ENCODE measurements around the gene TM4SF18.

The TM4SF18 gene

GRCh38 chr3:149316437-149316836 is 17.0 kb downstream of the TM4SF18 start:
- TF ChIP-seq, protein P1, sequence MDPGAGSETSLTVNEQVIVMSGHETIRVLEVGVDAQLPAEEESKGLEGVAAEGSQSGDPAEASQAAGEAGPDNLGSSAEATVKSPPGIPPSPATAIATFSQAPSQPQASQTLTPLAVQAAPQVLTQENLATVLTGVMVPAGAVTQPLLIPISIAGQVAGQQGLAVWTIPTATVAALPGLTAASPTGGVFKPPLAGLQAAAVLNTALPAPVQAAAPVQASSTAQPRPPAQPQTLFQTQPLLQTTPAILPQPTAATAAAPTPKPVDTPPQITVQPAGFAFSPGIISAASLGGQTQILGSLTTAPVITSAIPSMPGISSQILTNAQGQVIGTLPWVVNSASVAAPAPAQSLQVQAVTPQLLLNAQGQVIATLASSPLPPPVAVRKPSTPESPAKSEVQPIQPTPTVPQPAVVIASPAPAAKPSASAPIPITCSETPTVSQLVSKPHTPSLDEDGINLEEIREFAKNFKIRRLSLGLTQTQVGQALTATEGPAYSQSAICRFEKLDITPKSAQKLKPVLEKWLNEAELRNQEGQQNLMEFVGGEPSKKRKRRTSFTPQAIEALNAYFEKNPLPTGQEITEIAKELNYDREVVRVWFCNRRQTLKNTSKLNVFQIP (CRISPR knock-in tag; IDR thresholded peaks at IDR 0.05; ENCODE audit: borderline replicate concordance, low read depth): no peak
- no peak for TF ChIP-seq ISL1 (CRISPR knock-in tag; IDR thresholded peaks at IDR 0.05)
- 0 out of 3 replicates have a peak, but pooled peaks have one; percentile 16 for ATAC-seq

DNA sequence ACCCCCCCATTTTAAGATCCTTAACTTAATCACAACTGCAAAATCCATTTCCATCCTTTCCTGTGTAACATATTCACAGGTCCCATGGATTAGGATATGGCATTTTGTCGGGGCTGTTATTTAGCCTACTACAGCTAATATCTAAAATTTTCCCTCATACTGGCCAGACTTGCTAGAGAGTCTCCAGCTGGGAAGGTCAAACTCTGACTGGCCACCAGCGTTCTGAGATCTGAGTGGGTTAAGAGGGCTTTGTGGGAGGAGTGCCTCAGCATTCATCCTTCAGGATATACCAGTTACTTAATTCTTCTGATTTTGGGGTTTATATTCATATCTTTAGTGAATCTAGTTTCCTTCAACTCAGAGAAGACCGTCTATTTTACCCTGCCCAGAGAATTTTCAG is 17.7 kb downstream of the TM4SF18 start:
- TF ChIP-seq, protein P2, sequence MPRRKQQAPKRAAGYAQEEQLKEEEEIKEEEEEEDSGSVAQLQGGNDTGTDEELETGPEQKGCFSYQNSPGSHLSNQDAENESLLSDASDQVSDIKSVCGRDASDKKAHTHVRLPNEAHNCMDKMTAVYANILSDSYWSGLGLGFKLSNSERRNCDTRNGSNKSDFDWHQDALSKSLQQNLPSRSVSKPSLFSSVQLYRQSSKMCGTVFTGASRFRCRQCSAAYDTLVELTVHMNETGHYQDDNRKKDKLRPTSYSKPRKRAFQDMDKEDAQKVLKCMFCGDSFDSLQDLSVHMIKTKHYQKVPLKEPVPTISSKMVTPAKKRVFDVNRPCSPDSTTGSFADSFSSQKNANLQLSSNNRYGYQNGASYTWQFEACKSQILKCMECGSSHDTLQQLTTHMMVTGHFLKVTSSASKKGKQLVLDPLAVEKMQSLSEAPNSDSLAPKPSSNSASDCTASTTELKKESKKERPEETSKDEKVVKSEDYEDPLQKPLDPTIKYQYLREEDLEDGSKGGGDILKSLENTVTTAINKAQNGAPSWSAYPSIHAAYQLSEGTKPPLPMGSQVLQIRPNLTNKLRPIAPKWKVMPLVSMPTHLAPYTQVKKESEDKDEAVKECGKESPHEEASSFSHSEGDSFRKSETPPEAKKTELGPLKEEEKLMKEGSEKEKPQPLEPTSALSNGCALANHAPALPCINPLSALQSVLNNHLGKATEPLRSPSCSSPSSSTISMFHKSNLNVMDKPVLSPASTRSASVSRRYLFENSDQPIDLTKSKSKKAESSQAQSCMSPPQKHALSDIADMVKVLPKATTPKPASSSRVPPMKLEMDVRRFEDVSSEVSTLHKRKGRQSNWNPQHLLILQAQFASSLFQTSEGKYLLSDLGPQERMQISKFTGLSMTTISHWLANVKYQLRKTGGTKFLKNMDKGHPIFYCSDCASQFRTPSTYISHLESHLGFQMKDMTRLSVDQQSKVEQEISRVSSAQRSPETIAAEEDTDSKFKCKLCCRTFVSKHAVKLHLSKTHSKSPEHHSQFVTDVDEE (CRISPR knock-in tag; IDR thresholded peaks at IDR 0.05): no peak
- TF ChIP-seq PATZ1 (CRISPR knock-in tag; IDR thresholded peaks at IDR 0.05; ENCODE audit: borderline replicate concordance): no peak
- no peak for TF ChIP-seq BACH2 (CRISPR knock-in tag; IDR thresholded peaks at IDR 0.05; ENCODE audit: borderline replicate concordance)
- TF ChIP-seq, protein P1 (CRISPR knock-in tag; IDR thresholded peaks at IDR 0.05; ENCODE audit: borderline replicate concordance, low read depth): no peak
- no peak for TF ChIP-seq ZNF8 (CRISPR knock-in tag; IDR thresholded peaks at IDR 0.05)
- TF ChIP-seq ZFP30 (CRISPR knock-in tag; IDR thresholded peaks at IDR 0.05): no peak
- TF ChIP-seq SNAI2 (CRISPR knock-in tag; IDR thresholded peaks at IDR 0.05): no peak
- TF ChIP-seq ZFP3 (CRISPR knock-in tag; IDR thresholded peaks at IDR 0.05): no peak
- TF ChIP-seq TCF4 (CRISPR knock-in tag; IDR thresholded peaks at IDR 0.05; ENCODE audit: borderline replicate concordance): no peak
- no peak for TF ChIP-seq RARB (CRISPR knock-in tag; IDR thresholded peaks at IDR 0.05)
- ATAC-seq: peak; percentile 32

DNA sequence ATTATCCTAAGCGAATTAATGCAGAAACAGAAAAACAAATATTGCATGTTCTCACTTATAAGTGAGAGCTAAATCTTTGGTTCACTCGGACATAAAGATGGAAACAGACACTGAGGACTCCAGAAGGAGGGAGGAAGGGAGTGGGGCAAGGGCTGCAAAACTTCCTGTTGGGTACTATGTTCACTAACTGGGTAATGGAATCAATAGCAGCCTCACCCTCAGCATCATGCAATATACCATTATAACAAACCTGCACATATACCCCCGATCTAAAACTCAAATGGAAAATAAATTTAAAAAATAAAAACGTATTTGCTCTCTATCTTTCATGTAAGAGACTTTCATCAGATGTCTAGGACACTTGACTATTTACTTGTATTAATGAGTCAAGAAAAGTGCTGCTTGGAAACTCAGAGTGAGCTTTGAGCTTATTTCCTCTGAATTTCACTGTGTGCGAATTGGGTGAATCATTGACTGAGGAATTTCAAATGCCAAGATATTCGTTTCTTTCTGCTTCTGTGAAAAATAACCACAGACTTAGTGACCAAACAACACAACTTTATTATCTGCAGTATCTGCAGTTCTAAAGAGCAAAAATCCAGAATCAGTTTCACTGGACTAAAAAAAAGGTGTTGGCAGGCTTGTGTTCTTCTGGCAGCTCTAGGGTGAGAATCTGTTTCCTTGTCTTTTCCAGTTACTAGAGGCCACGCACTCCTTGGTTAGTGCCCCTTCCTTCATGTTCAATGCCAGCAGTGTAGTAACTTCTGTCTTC is 18.4 kb downstream of the TM4SF18 start:
- ATAC-seq: peak; percentile 92
- no peak for TF ChIP-seq ZNF565 (CRISPR knock-in tag; conservative IDR thresholded peaks at IDR 0.05; ENCODE audit: low read depth)
- no peak for TF ChIP-seq TOX (CRISPR knock-in tag; IDR thresholded peaks at IDR 0.05; ENCODE audit: borderline replicate concordance)
- TF ChIP-seq, protein P2 (CRISPR knock-in tag; IDR thresholded peaks at IDR 0.05): no peak
- no peak for TF ChIP-seq ESRRG (CRISPR knock-in tag; IDR thresholded peaks at IDR 0.05)
- TF ChIP-seq, protein P1 (CRISPR knock-in tag; IDR thresholded peaks at IDR 0.05; ENCODE audit: borderline replicate concordance, low read depth): no peak
- TF ChIP-seq SNAI2 (CRISPR knock-in tag; IDR thresholded peaks at IDR 0.05): no peak
- no peak for TF ChIP-seq ISL1 (CRISPR knock-in tag; IDR thresholded peaks at IDR 0.05)
- TF ChIP-seq ZFP3 (CRISPR knock-in tag; IDR thresholded peaks at IDR 0.05): no peak
- no peak for TF ChIP-seq ARNTL (CRISPR knock-in tag; IDR thresholded peaks at IDR 0.05; ENCODE audit: borderline replicate concordance, low read depth)
- TF ChIP-seq ZNF70 (CRISPR knock-in tag; IDR thresholded peaks at IDR 0.05): no peak
- TF ChIP-seq ZNF8 (CRISPR knock-in tag; IDR thresholded peaks at IDR 0.05): no peak
- no peak for TF ChIP-seq PPARA (CRISPR knock-in tag; IDR thresholded peaks at IDR 0.05; ENCODE audit: borderline replicate concordance)
